T47D (cell line): Measurements from ENCODE around the gene NNAT.
"Not testable (repeated sequence)": the region's sequence is repeated elsewhere in the genome, so short reads cannot be mapped to it uniquely, and the experiment has no call there.

Source experiments
- DNase-seq, 2 experiments: peaks; one replicate each; pipeline versions ENCODE4 v3.0.0 to v3.0.0-alpha.2; 2011 to 2012; ENCODE audit warnings: low read depth in 1 of 2, low spot score in 1 of 2
- JUND ChIP-seq: IDR thresholded peaks from 2 replicates; pipeline ENCODE4 v1.6.1; 2012; ENCODE audit warnings: low read depth
- in situ Hi-C: cut with HindIII; loops from 2 replicates; pipeline ENCODE4 v1.10.0; 2016; ENCODE audit warnings: low sequenced_read_pairs, low pct_unique_long_range_greater_than_20kb

NNAT gene

GRCh38 chr20:37542281-37542680 lies 21.2 kb downstream of the NNAT start:
- TF ChIP-seq JUND, result no peak
- in situ Hi-C loops, result no loop called here
- DNase-seq, result peak in 1 of 2 experiments; percentile 77

GRCh38 chr20:37543828-37544227 lies 22.8 kb downstream of the NNAT start:
- DNase-seq, result peak in 1 of 2 experiments; percentile 59
- TF ChIP-seq JUND, result no peak
- in situ Hi-C loops, result no loop called here

- no peak for TF ChIP-seq JUND
- no peak for DNase-seq
- in situ Hi-C loops, result no loop called here
These were observed 23.3 kb downstream of the NNAT start for GRCh38 chr20:37544386-37544785.

GRCh38 chr20:37545516-37545915 lies 24.5 kb downstream of the NNAT start:
- TF ChIP-seq JUND, result no peak
- in situ Hi-C loops, result no loop called here
- no peak for DNase-seq

- DNase-seq, result no peak
- in situ Hi-C loops, result no loop called here
These were observed 26.9 kb downstream of the NNAT start for GRCh38 chr20:37547912-37548311.

GRCh38 chr20:37550101-37550920 lies 29.3 kb downstream of the NNAT start:
- DNase-seq, in situ Hi-C loops: not testable (repeated sequence)

More at GRCh38 chr20:37547912-37548311, 26.9 kb downstream of the NNAT start:
- no peak for TF ChIP-seq JUND

GRCh38 chr20:37551660-37552059 lies 30.6 kb downstream of the NNAT start:
- in situ Hi-C loops, result not testable (repeated sequence)
- peak in 1 of 2 experiments; percentile 20 for DNase-seq

GRCh38 chr20:37552415-37552814 lies 31.4 kb downstream of the NNAT start:
- no peak for DNase-seq
- TF ChIP-seq JUND, result no peak
- in situ Hi-C loops, result no loop called here

GRCh38 chr20:37554721-37555298 lies 33.8 kb downstream of the NNAT start:
- DNase-seq, in situ Hi-C loops: not testable (repeated sequence)

- no peak for TF ChIP-seq JUND
- in situ Hi-C loops, result no loop called here
- no peak for DNase-seq
These were observed 35.5 kb downstream of the NNAT start for GRCh38 chr20:37556538-37556937.

- in situ Hi-C loops, result no loop called here
- no peak for DNase-seq
- TF ChIP-seq JUND, result no peak
These were observed 37.3 kb downstream of the NNAT start for GRCh38 chr20:37558306-37558705.

- no peak for DNase-seq
- in situ Hi-C loops, result no loop called here
These were observed 37.7 kb downstream of the NNAT start for GRCh38 chr20:37558779-37559178.

GRCh38 chr20:37559312-37560027 lies 38.4 kb downstream of the NNAT start:
- no peak for TF ChIP-seq JUND
- no peak for DNase-seq
- in situ Hi-C loops, result no loop called here

More at GRCh38 chr20:37558779-37559178, 37.7 kb downstream of the NNAT start:
- TF ChIP-seq JUND, result no peak
